BE2C (cell line): ENCODE results near the gene C19orf12.

Experiments
- DNase-seq: peaks from one replicate; pipeline ENCODE4 v3.0.0-alpha.2; 2020
- H3K27me3 ChIP-seq: fragments of 250-450 bp; sonication (Bioruptor Pico); 2 replicates; pipeline ENCODE4 v1.5.1; 2020; ENCODE audit warnings: mild to moderate bottlenecking
- H3K36me3 ChIP-seq: fragments of 250-450 bp; sonication (Bioruptor Pico); 2 replicates; pipeline ENCODE4 v1.5.1; 2020; ENCODE audit warnings: mild to moderate bottlenecking
- H3K4me1 ChIP-seq: fragments of 250-450 bp; sonication (Bioruptor Pico); 2 replicates; pipeline ENCODE4 v1.5.1; 2020
- H3K4me3 ChIP-seq: 2 replicates; pipeline ENCODE4 v1.5.1; 2011; ENCODE audit warnings: low read depth, low read length
- H3K9me3 ChIP-seq: fragments of 250-450 bp; sonication (Bioruptor Pico); 2 replicates; pipeline ENCODE4 v1.5.1; 2020
- CTCF ChIP-seq: IDR thresholded peaks from 2 replicates; pipeline ENCODE4 v1.5.1; 2012; ENCODE audit warnings: mild to moderate bottlenecking, low read depth, low read length

Gene C19orf12

GRCh38 chr19:29677001-29677817 is 37.9 kb downstream of the C19orf12 start:
- TF ChIP-seq CTCF: no peak
- no peak for DNase-seq
- no peaks in the 10 kb centered on the region for H3K36me3 ChIP-seq
- H3K4me3 ChIP-seq: no peak overlapping the region
- no peaks in the 10 kb centered on the region for H3K4me1 ChIP-seq
- H3K27me3 ChIP-seq: no peaks in the 10 kb centered on the region
- H3K9me3 ChIP-seq: no peaks in the 10 kb centered on the region

- no peak for DNase-seq
- TF ChIP-seq CTCF: no peak
- Histone ChIP-seq H3K9me3 (no peaks in the 10 kb centered on the region), H3K4me3 (no peak overlapping the region), H3K36me3 (no peaks in the 10 kb centered on the region; the same call in 1 of the 2 replicates), H3K27me3 (no peaks in the 10 kb centered on the region), H3K4me1 (no peaks in the 10 kb centered on the region)
Observed at GRCh38 chr19:29676586-29676985, 38.5 kb downstream of the C19orf12 start.

GRCh38 chr19:29675650-29676186 is 39.3 kb downstream of the C19orf12 start:
- TF ChIP-seq CTCF: no peak
- Histone ChIP-seq H3K4me3 (no peak overlapping the region), H3K36me3 (no peaks in the 10 kb centered on the region; the same call in 1 of the 2 replicates), H3K27me3 (no peaks in the 10 kb centered on the region), H3K4me1 (no peaks in the 10 kb centered on the region), H3K9me3 (no peaks in the 10 kb centered on the region)
- no peak for DNase-seq

GRCh38 chr19:29675120-29675649 is 39.9 kb downstream of the C19orf12 start:
- Histone ChIP-seq H3K27me3 (no peaks in the 10 kb centered on the region), H3K4me1 (no peaks in the 10 kb centered on the region), H3K9me3 (no peaks in the 10 kb centered on the region), H3K36me3 (no peaks in the 10 kb centered on the region; the same call in 1 of the 2 replicates), H3K4me3 (no peak overlapping the region)
- DNase-seq: no peak
- no peak for TF ChIP-seq CTCF

- Histone ChIP-seq H3K36me3 (no peaks in the 10 kb centered on the region; the same call in 1 of the 2 replicates), H3K4me1 (no peaks in the 10 kb centered on the region), H3K4me3 (no peak overlapping the region), H3K9me3 (no peaks in the 10 kb centered on the region), H3K27me3 (no peaks in the 10 kb centered on the region)
- TF ChIP-seq CTCF: no peak
- DNase-seq: no peak
Observed at GRCh38 chr19:29674374-29675119, 40.5 kb downstream of the C19orf12 start.
